Ishikawa (cell line): ENCODE measurements around the gene RFK.

Experiments
- CEBPB ChIP-seq: IDR thresholded peaks from 2 replicates; pipeline ENCODE4 v1.6.1; 2012
- CREB1 ChIP-seq: IDR thresholded peaks from 2 replicates; pipeline ENCODE4 v1.6.1; 2012; ENCODE audit warnings: low read depth
- EGR1 ChIP-seq: IDR thresholded peaks from 2 replicates; pipeline ENCODE4 v1.6.1; 2012
- EP300 ChIP-seq: IDR thresholded peaks from 2 replicates; pipeline ENCODE4 v1.6.1; 2012; ENCODE audit warnings: borderline replicate concordance
- FOXM1 ChIP-seq: IDR thresholded peaks from 2 replicates; pipeline ENCODE4 v1.6.1; 2012; ENCODE audit warnings: low read depth, borderline replicate concordance
- NFIC ChIP-seq: IDR thresholded peaks from 2 replicates; pipeline ENCODE4 v1.6.1; 2012
- RAD21 ChIP-seq: IDR thresholded peaks from 2 replicates; pipeline ENCODE4 v1.6.1; 2012; ENCODE audit warnings: low read depth
- TAF1 ChIP-seq: IDR thresholded peaks from 2 replicates; pipeline ENCODE4 v1.6.1; 2012; ENCODE audit warnings: low read depth, mild to moderate bottlenecking
- TCF12 ChIP-seq: IDR thresholded peaks from 2 replicates; pipeline ENCODE4 v1.6.1; 2012; ENCODE audit warnings: low read depth
- TEAD4 ChIP-seq: IDR thresholded peaks from 2 replicates; pipeline ENCODE4 v1.6.1; 2012
- YY1 ChIP-seq: IDR thresholded peaks from 2 replicates; pipeline ENCODE4 v1.6.1; 2012; ENCODE audit warnings: low read depth
- ZBTB7A ChIP-seq: IDR thresholded peaks from 2 replicates; pipeline ENCODE4 v1.6.1; 2012; ENCODE audit warnings: low read depth
- TF ChIP-seq, protein P1 (sequence below): IDR thresholded peaks from 2 replicates; pipeline ENCODE4 v1.6.1; 2012
- TF ChIP-seq, protein P2 (sequence below): IDR thresholded peaks from 2 replicates; pipeline ENCODE4 v1.6.1; 2012; ENCODE audit warnings: low read depth, mild to moderate bottlenecking
- TF ChIP-seq, protein P3 (sequence below): IDR thresholded peaks from 2 replicates; pipeline ENCODE4 v1.6.1; 2012

The RFK gene

DNA sequence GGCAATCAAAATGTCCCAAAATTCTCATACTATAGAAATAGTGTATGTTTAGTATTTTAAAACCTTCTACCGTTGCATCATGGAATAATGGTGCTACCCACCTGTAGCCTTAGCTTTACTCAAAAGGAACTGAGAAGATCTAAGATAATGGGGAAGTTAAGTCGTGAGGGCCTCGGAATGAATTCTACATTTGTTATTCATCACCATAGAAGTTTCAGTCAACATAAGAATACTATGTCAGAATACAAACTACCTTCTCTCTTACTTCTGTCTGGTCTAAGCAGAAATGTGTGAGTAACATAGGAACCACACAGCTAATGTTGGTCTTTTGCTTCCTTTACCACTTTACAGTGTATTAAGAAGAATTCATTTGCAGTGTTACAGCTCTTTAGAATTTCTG is 43.2 kb downstream of the RFK start:
- TF ChIP-seq YY1 (no peak), EP300 (no peak), ZBTB7A (no peak)
- TF ChIP-seq, protein P1, sequence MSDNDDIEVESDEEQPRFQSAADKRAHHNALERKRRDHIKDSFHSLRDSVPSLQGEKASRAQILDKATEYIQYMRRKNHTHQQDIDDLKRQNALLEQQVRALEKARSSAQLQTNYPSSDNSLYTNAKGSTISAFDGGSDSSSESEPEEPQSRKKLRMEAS: no peak

DNA sequence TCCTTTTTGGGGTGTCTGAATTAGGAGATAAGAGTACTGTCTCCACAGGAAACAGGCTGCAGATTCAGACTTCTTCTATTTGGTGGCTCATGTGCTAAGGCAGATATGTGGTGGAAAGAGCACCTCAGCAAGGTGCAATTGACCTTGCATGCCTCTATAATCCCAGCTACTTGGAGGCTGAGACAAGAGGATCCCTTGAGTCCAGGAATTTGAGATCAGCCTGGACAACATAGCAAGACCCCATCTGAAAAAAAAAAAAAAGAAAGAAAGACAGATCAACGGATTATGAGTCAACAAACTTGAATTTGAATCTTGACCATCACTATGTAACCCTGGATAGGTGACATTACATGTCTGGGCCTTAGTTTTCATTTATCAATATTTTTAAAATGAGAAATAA is 44.4 kb downstream of the RFK start:
- TF ChIP-seq YY1 (no peak), EP300 (no peak), TAF1 (no peak), RAD21 (no peak), EGR1 (no peak), FOXM1 (no peak), CREB1 (no peak), TCF12 (no peak), TEAD4 (no peak), CEBPB (no peak), NFIC (no peak)
- TF ChIP-seq, protein P1: no peak
- TF ChIP-seq, protein P2, sequence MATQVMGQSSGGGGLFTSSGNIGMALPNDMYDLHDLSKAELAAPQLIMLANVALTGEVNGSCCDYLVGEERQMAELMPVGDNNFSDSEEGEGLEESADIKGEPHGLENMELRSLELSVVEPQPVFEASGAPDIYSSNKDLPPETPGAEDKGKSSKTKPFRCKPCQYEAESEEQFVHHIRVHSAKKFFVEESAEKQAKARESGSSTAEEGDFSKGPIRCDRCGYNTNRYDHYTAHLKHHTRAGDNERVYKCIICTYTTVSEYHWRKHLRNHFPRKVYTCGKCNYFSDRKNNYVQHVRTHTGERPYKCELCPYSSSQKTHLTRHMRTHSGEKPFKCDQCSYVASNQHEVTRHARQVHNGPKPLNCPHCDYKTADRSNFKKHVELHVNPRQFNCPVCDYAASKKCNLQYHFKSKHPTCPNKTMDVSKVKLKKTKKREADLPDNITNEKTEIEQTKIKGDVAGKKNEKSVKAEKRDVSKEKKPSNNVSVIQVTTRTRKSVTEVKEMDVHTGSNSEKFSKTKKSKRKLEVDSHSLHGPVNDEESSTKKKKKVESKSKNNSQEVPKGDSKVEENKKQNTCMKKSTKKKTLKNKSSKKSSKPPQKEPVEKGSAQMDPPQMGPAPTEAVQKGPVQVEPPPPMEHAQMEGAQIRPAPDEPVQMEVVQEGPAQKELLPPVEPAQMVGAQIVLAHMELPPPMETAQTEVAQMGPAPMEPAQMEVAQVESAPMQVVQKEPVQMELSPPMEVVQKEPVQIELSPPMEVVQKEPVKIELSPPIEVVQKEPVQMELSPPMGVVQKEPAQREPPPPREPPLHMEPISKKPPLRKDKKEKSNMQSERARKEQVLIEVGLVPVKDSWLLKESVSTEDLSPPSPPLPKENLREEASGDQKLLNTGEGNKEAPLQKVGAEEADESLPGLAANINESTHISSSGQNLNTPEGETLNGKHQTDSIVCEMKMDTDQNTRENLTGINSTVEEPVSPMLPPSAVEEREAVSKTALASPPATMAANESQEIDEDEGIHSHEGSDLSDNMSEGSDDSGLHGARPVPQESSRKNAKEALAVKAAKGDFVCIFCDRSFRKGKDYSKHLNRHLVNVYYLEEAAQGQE: no peak
- TF ChIP-seq, protein P3, sequence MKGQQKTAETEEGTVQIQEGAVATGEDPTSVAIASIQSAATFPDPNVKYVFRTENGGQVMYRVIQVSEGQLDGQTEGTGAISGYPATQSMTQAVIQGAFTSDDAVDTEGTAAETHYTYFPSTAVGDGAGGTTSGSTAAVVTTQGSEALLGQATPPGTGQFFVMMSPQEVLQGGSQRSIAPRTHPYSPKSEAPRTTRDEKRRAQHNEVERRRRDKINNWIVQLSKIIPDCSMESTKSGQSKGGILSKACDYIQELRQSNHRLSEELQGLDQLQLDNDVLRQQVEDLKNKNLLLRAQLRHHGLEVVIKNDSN: no peak

DNA sequence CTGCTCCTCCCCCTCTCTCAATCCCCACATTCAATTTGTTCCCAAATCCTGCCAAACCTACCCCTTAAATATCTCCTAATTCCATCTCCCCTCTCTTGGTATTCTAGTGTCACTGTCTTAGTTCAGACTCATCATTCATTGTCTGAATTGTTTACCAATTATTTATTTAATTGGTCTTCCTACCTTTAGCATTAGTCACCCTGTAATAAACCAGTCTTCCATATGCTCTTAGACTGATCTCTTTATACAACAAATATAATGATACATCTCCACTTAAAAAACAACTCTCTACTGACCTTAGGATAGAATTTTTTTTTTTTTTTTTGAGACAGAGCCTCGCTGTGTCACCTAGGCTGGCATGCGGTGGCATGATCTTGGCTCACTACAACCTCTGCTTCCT is 51.4 kb downstream of the RFK start:
- TF ChIP-seq, protein P2: no peak
- TF ChIP-seq, protein P1: no peak
- TF ChIP-seq TEAD4 (no peak), YY1 (no peak), CREB1 (no peak), TCF12 (no peak), RAD21 (no peak), NFIC (no peak), ZBTB7A (no peak), FOXM1 (no peak), EGR1 (no peak), EP300 (no peak), CEBPB (no peak), TAF1 (no peak)
- TF ChIP-seq, protein P3: no peak

DNA sequence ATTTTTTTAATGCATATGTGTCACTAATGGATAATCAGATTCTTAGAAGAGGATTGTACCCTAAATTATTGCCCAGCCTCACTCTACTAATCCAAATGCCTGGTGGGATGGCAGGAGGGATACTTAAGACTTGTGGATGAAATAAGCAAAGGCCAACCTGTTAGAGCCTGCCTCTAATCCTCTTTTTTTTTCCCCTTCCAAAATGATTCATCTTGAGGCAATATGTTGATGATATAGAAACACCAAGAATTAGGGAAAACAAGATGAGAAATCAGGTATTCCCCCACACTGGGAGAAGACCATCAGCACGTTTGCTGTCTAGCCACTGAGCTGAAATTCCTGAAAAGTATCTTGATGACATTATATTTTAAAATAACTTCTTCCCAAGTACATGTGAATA is 52.0 kb downstream of the RFK start:
- TF ChIP-seq TCF12 (no peak), FOXM1 (no peak)

DNA sequence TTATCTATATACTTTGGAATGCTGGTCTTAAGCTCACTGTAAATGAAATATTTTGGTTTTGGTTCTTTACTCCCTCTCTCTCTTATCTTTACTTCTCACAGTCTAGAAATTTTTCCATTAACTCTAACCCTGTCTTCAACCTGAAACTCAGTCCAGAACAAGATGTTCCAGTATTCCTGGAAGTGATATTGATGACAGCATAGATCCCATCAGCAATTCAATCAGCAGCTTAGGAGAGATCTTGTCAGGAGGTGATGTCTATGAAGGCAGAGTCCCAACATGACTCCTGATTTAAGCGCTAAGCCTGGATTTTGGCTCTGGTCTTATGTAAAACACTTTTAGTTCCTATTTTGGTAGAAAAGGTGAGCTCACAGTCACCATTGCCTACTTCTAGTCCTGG is 52.6 kb downstream of the RFK start:
- TF ChIP-seq CREB1 (no peak), TCF12 (no peak), TEAD4 (no peak), ZBTB7A (no peak), RAD21 (no peak), NFIC (no peak), CEBPB (no peak), FOXM1 (no peak), TAF1 (no peak), YY1 (no peak)
- TF ChIP-seq, protein P1: no peak
- TF ChIP-seq, protein P2: no peak
- TF ChIP-seq, protein P3: no peak
